GM12891 (cell line): Measurements from ENCODE around the gene LRRC47.

Experiments
- PAX5 ChIP-seq: IDR thresholded peaks from 2 replicates; pipeline ENCODE4 v1.6.1; 2011; ENCODE audit warnings: low read length, moderate library complexity, mild to moderate bottlenecking; ENCODE audit not compliant: insufficient read depth, severe bottlenecking
- POLR2A ChIP-seq: IDR thresholded peaks from 2 replicates; pipeline ENCODE4 v1.6.1; 2011; ENCODE audit warnings: low read depth, low read length, control low read depth
- POLR2AphosphoS5 ChIP-seq: IDR thresholded peaks from 2 replicates; pipeline ENCODE4 v1.6.1; 2011; ENCODE audit warnings: low read depth, low read length, control low read depth

DNA sequence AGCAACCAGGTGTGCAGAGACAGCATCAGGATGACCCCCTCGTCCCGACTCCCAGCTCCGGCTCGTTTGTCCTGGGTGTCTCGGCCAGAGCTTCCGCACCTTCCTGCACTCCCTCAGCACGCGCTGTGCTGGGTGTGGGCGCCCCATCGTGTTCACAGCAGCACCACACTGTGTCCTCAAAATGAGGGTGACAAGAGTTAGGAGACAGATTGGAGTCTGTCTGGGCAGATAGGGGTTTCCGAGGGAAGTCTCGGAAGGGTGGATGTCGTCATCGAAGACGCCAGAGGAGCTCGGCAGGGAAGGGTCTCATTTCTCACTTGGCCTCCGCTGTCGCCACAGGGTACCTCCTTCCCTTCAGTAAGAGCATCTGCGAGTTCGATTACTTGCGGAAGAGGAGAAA lies 39.9 kb downstream of the LRRC47 start:
- TF ChIP-seq POLR2A = no peak
- no peak for TF ChIP-seq PAX5
- TF ChIP-seq POLR2AphosphoS5 = no peak
